Stimulated activated CD8-positive, alpha-beta memory T cell treated with anti-CD3 and anti-CD28 coated beads, Interleukin-12 subunit alpha, Interleukin-12 subunit beta, amount 100 ng/mL, for 24 hours (primary cell): ENCODE results near the gene FOXP3.

Experiments
- DNase-seq: peaks from one replicate; pipeline ENCODE4 v3.0.0-alpha.2; 2020; ENCODE audit errors: extremely low read depth

Gene FOXP3

DNA sequence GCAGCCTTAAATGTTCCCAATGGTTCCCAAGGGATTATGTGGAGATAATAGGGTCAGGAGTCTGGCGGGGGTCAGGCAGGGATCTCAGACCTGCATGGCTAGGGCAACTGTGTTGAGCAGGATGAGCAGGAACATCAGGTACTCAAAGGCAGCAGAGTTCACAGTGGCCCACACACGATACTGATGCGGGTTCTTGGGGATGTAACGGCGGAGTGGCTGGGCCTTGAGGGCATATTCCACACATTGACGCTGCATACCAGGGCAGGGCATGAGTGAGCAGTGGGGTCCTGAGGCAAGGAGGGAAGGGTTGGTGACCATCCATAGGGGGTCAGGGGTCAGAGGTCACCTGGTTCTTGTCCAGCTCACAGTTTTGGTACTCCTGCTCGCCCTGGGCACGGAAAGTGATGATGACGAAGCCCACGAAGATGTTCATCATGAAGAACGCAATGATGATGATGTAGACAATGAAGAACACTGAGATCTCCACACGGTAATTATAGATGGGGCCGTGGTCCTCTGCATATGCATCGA is 49.4 kb downstream of the FOXP3 start:
- DNase-seq = no peak

DNA sequence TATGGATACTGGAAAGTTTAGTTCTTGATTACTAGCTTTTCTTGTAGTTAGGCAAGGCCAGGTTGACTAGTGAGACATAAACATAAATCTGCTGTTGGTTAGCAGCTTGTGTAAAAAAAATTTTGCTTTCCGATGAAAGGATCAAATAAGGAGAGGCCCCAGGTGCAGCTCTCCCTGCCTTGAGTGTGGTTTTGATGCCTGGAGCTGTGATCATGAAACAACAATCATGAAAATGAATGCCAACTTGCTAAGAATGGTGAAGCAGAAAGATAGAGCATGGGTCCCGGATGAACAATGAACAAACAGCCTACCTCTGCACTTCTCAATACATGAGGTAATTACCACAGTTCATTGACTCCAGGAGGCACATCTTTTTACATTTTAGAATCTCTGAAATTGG is 50.1 kb downstream of the FOXP3 start:
- no peak for DNase-seq

GRCh38 chrX:49212861-49213260 is 51.6 kb downstream of the FOXP3 start:
- DNase-seq = no peak

DNA sequence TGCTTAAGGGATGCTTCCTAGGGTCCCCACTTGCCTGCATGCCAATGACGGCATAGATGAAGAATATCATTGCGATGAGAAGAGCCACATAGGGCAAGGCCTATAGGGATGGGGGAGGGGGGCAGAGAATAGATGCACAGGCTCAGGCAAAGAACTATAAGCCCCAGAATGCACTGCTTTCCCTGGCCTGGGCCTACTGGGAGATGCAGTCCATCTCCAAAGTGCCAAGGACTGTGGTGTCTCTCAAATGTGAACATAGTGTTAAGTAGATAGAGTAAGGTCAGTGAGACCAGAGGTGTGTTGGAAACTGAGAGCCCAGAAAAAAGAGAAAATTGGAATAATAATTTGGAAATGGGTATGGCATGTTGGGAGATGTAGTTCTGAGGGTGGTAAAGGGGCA is 52.3 kb downstream of the FOXP3 start:
- DNase-seq = no peak

DNA sequence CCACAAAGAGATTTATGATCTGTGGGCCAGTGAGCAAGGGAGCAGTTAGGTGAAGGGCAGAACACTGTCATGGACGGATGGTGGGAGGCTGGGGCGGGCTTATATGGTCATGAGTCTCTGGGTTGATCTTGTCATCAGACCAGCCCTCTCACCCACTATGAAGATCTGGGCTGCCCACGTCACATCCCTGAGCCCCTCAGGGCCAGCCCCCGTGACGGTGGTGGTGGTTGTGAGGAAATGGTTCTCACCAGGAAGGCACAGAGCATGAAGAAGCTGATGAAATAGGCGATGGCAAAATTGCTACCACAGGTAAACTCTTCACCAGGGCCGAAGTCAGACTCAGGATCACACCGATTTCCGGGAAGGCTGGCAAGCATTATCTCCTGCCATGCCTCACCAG is 53.4 kb downstream of the FOXP3 start:
- no peak for DNase-seq

- no peak for DNase-seq
Measured at GRCh38 chrX:49210406-49210805, 54.1 kb downstream of the FOXP3 start.

GRCh38 chrX:49209434-49210251 is 54.9 kb downstream of the FOXP3 start:
- DNase-seq = no peak

GRCh38 chrX:49208399-49208798 is 56.1 kb downstream of the FOXP3 start:
- DNase-seq = no peak

DNA sequence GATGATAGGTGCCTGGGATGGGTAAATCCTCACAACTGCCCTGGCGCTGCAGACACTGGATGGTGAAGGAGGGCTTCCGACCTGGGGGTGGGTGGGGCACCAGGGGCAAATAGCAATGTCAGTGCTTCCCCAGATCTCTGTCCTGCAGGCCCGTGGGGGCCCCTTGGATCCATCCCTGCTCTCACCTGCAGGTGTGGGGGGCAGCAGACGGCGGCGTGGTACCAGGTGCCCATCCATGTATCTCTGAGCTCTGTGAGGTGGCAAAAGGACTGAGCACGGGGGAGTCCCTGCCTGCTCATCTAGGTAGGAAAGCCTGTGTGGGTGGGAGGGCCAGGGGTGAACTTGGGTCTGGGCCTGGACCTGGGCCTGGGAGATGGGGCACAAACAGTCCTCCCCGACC is 58.0 kb downstream of the FOXP3 start:
- DNase-seq = no peak

DNA sequence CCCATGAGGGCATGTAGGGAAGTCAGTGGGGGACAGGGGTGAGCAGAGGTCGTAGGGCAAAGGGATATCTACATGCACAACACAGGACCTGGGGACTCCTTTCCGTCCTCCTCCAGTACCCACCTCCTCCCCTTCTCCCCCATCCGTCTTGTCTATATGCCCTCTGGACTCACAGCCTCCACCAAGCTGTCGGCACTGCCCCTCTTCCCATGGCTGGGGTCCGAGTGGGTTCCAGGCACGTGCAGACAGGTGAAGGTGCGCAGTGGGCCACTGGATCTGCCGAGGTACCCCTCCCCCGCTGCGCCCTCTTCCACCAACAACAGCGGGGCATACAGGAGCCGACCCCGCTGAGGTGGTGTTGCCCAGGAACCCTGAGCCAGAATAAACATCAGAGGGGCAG is 59.1 kb downstream of the FOXP3 start:
- DNase-seq = no peak

- DNase-seq = no peak
Measured at GRCh38 chrX:49204709-49205108, 59.8 kb downstream of the FOXP3 start.

DNA sequence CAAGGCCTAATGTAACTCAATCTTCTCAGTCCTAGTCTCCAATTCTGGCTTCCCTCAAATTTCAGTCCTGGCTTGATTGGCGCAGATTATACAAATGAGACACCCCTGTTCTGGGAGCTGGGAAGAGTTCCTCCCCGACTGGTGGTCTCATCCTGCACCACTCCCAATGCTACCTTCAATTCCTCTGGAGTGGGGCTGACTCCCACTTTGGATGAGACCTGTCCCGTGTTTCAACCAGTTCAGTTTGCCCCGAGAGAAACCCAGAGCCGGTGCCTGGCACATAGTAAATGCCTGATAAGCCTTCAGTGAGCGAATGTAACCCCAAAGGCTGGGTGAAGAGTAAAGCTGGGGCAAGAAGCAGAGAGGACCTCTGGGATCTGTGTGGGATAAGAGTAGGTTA is 60.5 kb downstream of the FOXP3 start:
- no peak for DNase-seq

DNA sequence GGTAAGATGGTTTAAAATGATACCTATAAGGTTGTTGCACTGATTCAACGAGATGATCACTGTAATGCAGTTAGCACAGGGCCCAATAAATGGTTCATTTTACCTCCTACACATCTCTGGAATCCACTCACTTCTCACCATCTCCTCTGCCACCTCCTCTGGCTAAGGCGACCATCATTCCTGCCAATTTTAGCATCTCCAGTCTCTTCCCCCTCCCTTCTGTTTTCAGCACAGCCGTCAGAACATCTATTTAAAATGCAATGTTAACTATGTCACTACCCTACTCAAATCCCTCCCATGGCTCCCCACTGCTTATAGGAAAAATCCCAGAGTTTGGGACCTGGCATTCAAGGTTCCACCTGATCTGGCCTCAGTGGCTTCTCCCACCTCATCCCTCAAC is 61.0 kb downstream of the FOXP3 start:
- no peak for DNase-seq

GRCh38 chrX:49202022-49202421 is 62.5 kb downstream of the FOXP3 start:
- DNase-seq = no peak
